ENCODE data around the gene PTPRN2.

The PTPRN2 gene

DNA sequence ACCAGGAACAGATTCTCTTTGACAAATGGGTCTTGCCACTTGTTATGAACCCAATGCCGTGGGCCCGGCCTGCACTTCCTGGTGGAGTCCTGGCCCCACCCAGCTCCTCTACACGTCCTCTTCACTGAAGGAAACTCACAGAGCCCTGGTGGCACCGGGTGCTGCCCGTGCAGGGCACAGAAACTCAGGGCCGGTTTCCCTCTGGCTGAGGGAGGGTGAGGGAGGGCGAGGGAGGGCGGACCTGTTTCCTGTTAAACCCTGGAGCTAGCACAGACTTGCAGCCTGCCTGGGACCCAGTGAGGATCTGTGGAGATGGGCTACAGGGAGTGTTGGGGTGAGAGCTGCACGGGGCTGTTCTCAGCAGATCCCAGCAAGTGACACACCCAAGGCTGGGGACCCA is 596.3 kb downstream of the PTPRN2 start:
- no peak for TF ChIP-seq CTCF (IDR thresholded peaks at IDR 0.05; ENCODE audit: low read depth, low read length, missing control alignments)
- no peak for DNase-seq (ENCODE audit: low read depth)
- H3K4me3 ChIP-seq (ENCODE audit: low read depth, low read length) = no peak overlapping the region

DNA sequence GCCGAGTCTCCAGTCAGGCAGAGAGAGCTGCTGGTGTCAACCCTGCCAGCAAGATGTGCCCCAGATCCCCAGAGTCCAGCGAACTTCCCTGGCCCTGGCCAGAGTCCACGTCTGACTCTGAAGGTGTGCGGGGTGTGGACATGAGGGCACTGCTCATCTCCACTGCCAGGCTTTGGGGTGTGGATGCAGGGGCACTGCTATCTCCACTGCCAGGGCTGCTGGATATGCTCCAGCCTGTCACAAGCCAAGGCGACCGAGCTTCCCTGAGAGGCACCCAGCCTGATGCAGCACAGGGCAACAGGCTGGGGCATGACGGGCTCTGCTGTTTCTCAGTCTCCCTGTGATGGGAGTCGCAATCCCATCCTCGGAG is 596.8 kb downstream of the PTPRN2 start:
- no peak for TF ChIP-seq CTCF (IDR thresholded peaks at IDR 0.05; ENCODE audit: low read depth, low read length, missing control alignments)
- DNase-seq (ENCODE audit: low read depth) = no peak
- no peak overlapping the region for H3K4me3 ChIP-seq (ENCODE audit: low read depth, low read length)

- H3K4me3 ChIP-seq (ENCODE audit: low read depth, low read length) = no peak overlapping the region
- no peak for TF ChIP-seq CTCF (IDR thresholded peaks at IDR 0.05; ENCODE audit: low read depth, low read length, missing control alignments)
- no peak for DNase-seq (ENCODE audit: low read depth)
These were observed 597.3 kb downstream of the PTPRN2 start for GRCh38 chr7:157990226-157990880.

GRCh38 chr7:157989589-157989988 is 598.0 kb downstream of the PTPRN2 start:
- DNase-seq (ENCODE audit: low read depth) = no peak
- no peak for TF ChIP-seq CTCF (IDR thresholded peaks at IDR 0.05; ENCODE audit: low read depth, low read length, missing control alignments)
- H3K4me3 ChIP-seq (ENCODE audit: low read depth, low read length) = no peak overlapping the region

- TF ChIP-seq CTCF (IDR thresholded peaks at IDR 0.05; ENCODE audit: low read depth, low read length, missing control alignments) = no peak
- H3K4me3 ChIP-seq (ENCODE audit: low read depth, low read length) = no peak overlapping the region
- DNase-seq (ENCODE audit: low read depth) = no peak
These were observed 599.7 kb downstream of the PTPRN2 start for GRCh38 chr7:157987906-157988305.

DNA sequence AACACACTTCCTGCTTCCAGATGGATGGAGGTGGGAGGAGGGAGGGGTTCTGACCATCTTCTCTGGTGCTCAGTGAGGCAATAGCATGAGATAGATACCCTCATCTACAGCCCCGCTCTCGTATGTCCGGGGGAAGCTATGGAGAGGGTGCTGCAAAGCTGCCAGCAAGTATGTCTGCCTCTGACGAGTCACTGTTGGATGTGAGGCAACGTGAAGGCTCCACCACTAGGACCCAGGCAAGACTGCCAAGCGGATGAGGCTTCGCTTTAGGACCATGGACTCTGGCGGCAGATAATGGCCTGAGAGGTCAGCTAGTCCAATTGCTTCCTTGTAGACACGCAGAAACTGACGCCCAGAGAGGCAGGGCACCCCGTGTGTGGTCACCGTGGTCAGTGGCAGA is 601.6 kb downstream of the PTPRN2 start:
- DNase-seq (ENCODE audit: low read depth) = no peak
- TF ChIP-seq CTCF (IDR thresholded peaks at IDR 0.05; ENCODE audit: low read depth, low read length, missing control alignments) = no peak
- H3K4me3 ChIP-seq (ENCODE audit: low read depth, low read length) = no peak overlapping the region

DNA sequence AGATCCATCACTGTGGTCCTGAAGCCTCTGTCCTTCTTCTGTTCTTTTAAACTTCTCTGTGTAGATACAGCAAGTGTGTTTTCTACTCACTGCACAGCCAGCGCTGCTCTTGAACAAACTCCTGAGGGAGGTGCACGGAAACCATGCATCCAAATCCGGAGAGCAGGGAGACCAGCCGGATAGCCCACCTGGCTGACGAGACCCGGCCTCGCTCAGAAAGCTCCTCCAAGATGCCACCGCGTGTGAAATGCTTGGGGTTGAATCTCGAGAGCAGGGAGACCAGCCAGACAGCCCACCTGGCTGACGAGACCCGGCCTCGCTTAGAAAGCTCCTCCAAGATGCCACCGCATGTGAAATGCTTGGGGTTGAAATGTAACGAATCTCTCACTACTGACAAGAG is 602.0 kb downstream of the PTPRN2 start:
- no peak for DNase-seq (ENCODE audit: low read depth)
- TF ChIP-seq CTCF (IDR thresholded peaks at IDR 0.05; ENCODE audit: low read depth, low read length, missing control alignments) = no peak
- H3K4me3 ChIP-seq (ENCODE audit: low read depth, low read length) = no peak overlapping the region
